GM21526 (cell line): ENCODE results near the gene TMEM245.
A peak's percentile ranks its signal among the peaks of the same experiment; 100 is the strongest.
"Not testable (repeated sequence)": the region's sequence is repeated elsewhere in the genome, so short reads cannot be mapped to it uniquely, and the experiment has no call there.

Experiments used
- ATAC-seq: cut with Tn5 transposase; IDR thresholded peaks from one replicate; pipeline ENCODE4 v1.9.1; 2021; ENCODE audit warnings: moderate library complexity; ENCODE audit not compliant: unreplicated experiment, low FRiP score

The TMEM245 gene

GRCh38 chr9:109010746-109011145, 109.0 kb downstream of the TMEM245 start:
- peak; percentile 41 for ATAC-seq

DNA sequence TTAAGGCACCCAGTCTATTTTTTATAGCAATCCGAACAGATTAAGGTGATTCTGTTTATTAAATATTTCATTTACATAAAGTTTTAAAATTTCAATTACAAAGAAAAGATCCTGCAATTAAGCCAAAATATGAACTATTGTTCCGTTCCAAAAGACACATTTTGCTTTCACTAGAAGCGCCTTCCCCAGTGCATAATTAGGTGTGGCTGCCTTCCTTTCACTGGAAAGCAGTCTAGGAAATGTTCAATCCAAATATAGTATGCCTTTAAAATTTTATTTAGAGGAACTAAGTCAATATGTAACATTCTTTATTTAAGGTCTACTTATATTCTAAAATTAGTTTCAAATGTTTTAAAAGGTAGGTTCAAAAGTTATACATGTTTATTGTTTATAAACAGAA, 114.1 kb downstream of the TMEM245 start:
- ATAC-seq = no peak

DNA sequence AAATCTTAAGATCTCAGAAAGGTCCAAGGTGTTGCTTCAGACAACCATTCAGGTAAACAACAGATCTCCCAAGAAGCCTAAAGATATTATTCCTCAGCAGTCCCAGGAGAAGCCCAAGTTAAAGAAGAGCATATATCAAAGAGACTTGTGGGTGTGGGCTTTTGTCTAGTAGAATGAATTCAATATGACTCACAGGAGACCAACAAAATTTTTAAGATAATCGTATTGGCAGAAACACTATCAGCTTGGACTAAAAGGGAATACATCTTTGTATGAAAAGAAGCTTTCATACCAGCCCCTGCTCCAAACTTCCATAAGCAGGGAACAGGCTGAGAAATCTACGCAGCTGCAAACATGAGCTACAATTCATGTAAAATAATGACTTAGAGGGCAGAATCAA, 116.6 kb downstream of the TMEM245 start:
- ATAC-seq = no peak

GRCh38 chr9:109002141-109002540, 117.6 kb downstream of the TMEM245 start:
- no peak for ATAC-seq

DNA sequence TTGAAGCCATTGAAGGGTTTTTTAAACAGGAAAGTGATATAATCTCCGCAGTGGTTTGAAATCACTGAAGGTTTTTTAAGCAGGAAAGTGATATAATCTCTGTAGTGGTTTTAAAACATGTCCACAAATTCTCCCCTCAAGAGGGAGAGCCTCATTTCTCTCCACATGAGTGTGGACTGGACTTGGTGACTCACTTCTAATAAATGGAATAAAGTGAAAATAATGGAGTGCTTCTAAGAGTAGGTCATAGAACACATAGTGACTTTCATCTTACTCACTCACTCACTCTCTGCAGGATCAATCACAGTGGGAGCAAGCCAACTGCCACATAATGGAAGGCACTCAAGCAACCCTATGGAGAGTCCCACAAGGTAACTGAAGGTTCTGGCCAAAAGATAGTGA, 118.5 kb downstream of the TMEM245 start:
- no peak for ATAC-seq

DNA sequence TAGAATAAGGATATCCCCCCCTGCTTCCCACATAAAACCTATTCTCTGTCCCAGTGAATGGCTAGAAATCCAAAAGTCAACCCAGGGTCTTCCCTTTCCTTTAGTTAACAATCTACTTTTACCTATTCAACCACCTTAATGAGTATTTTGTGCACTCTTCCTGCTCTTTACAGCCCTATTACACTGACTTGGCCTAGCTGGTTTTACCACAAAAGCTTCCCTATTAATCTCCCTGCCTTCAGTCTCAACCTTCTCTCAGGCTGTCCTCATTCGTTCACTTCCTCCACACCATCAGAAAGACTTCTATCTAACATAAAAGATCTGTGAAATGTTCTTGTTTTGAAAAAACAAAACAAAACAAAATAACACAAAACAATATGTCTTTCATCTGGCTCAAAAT, 122.6 kb downstream of the TMEM245 start:
- no peak for ATAC-seq

GRCh38 chr9:108996643-108997042, 123.1 kb downstream of the TMEM245 start:
- no peak for ATAC-seq

DNA sequence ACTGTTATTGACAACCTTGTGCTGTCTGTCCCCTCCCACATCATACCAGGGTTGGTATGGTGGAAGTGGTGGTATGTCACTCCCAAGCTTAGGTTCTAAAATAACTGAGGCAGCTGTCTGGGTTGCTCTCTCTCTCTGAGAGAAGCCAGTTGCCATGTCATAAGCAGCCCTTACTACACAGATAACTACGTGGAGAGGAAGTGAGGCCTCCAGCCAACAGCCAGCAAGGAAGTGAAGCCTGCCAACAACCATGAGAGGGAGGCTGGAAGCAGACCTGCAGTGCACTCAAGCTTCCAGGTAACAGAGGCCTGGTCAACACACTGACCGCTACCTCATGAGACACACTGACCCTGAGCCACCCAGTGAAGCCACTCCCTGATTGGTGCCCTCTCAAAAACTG, 125.1 kb downstream of the TMEM245 start:
- ATAC-seq = peak; percentile 78

GRCh38 chr9:108991479-108991878, 128.3 kb downstream of the TMEM245 start:
- ATAC-seq = no peak

- no peak for ATAC-seq
Measured at GRCh38 chr9:108983885-108984284, 135.9 kb downstream of the TMEM245 start.

DNA sequence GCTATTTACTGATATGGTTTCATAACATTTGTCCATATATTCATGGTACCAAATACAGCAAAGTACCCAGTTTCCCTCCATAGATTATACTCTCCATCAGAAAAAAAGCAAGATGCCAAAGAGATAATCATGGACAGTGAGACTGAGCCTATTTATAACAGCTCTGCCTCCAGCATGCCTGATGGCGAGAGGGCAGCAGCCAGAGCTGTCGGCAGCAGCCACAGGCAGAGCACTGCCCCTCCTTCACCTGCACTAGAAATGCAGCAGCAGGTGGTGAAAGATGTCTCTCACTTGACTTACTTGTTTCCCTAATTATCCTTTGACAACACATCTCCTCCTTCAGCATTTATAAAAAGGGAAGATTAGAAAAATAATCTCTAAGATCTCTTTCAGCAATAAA, 138.9 kb downstream of the TMEM245 start:
- no peak for ATAC-seq

DNA sequence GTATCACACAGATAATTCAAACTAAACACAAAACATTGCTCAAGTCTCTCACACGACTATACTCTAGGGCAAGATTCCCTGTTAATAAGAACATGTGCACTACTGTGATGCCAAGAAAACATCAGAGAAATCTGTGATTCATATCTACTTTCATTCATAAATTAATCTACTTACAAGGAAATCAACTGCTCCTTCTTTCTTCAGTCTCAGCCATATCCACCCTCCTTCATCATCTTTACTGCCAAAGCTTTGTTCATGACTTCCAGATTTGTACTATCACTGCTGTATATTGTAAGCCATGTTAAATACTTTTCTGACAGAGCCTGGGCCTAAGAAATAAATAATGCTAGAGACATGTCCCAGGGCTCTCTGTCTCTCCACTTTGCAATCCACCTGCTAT, 141.5 kb downstream of the TMEM245 start:
- no peak for ATAC-seq

- ATAC-seq = no peak
Measured at GRCh38 chr9:108973895-108974294, 145.9 kb downstream of the TMEM245 start.

- ATAC-seq = no peak
Measured at GRCh38 chr9:108972626-108973209, 147.0 kb downstream of the TMEM245 start.

DNA sequence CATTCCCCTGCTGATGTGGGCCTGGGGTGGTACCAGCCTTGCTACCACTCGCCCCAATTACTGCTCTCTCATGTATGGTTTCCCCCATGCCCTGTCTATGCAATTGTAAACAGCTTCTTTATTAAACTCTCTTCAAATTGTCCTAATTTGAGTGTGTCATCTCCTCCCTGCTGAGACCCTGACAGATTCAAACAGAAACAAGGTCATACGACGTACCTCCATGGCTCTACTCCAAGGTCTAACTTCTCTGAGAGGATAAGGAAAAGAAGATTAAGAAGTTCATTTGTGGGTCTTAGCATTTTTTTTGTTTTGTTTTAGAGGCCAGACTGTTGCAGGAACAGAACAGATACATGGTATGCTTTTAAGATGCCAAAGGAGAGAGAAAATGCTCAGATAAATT, 147.6 kb downstream of the TMEM245 start:
- ATAC-seq = no peak

GRCh38 chr9:108971392-108971791, 148.4 kb downstream of the TMEM245 start:
- not testable (repeated sequence) for ATAC-seq

DNA sequence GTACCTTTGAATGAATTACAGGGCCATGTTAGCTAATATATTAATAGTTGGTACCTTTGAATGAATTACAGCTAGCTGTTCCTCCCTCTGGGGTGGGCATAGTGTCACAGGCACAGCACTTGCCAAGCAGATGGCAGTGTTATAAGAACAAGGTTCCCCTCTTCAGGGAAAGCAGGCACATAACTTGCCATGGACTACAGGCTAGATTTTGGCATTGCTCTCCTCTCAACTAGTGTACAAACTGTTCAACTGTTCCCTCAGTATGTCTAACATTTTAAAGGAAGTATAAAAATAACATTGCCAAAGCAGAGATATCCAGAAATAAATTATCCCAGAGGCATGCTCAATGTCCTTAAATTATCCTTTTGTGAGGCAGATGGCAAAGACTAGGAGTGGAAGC, 151.8 kb downstream of the TMEM245 start:
- no peak for ATAC-seq
